IMR-90 (cell line): Measurements from ENCODE around the gene KCNIP1. TPM values are rescaled to one million over a fixed set of nuclear protein-coding genes. Genes with fewer than 3 reads are reported as not detected.

ENCODE experiments used
- ATAC-seq: fragments of 200-7000 bp; cut with Tn5 transposase; 2 replicates; pipeline ENCODE4 v1.9.1; 2020; ENCODE audit warnings: low read depth, mild to moderate bottlenecking, moderate library complexity
- BruUV-seq: library from RNA; stranded (reverse); fragments of 400-500 nt; replicated peaks from 2 replicates; lab custom pipeline; 2021; lab: Mats Ljungman, UMichigan
- CTCF ChIA-PET: fragments of 300-600 bp; formaldehyde crosslinking; extraction: SDS; loops from one replicate; lab custom pipeline; 2021; ENCODE audit warnings: antibody characterized with exemption; lab: Yijun Ruan, JAX
- POLR2A ChIA-PET: fragments of 300-600 bp; sonication (Branson Sonifier 250); formaldehyde crosslinking; loops from one replicate; lab custom pipeline; 2022; ENCODE audit warnings: antibody characterized with exemption; ENCODE audit not compliant: unreplicated experiment; lab: Charles Lee
- DNase-seq: peaks from one replicate; pipeline ENCODE4 v3.0.0; 2013
- H2AFZ ChIP-seq: replicated peaks from 2 replicates; pipeline ENCODE3; 2013; ENCODE audit warnings: low read length, mild to moderate bottlenecking; ENCODE audit not compliant: poor library complexity
- H2AK5ac ChIP-seq: 2 replicates; pipeline ENCODE4 v1.6.1; 2013; ENCODE audit warnings: low read depth, low read length, inconsistent platforms
- H2AK9ac ChIP-seq: replicated peaks from 2 replicates; pipeline ENCODE3; 2013; ENCODE audit warnings: mild to moderate bottlenecking, low read depth, low read length, moderate library complexity; ENCODE audit not compliant: poor library complexity
- H2BK120ac ChIP-seq: 2 replicates; pipeline ENCODE4 v1.6.1; 2013; ENCODE audit warnings: low read depth, low read length, inconsistent platforms
- H2BK15ac ChIP-seq: 3 replicates; pipeline ENCODE4 v1.6.1; 2013; ENCODE audit warnings: low read depth, low read length, inconsistent platforms
- H2BK20ac ChIP-seq: 2 replicates; pipeline ENCODE4 v1.6.1; 2013; ENCODE audit warnings: low read depth, mild to moderate bottlenecking, inconsistent platforms, low read length, moderate library complexity
- H2BK5ac ChIP-seq: 2 replicates; pipeline ENCODE4 v1.6.1; 2013; ENCODE audit warnings: mild to moderate bottlenecking, low read depth, low read length, inconsistent platforms; ENCODE audit not compliant: poor library complexity, severe bottlenecking
- H3K14ac ChIP-seq: replicated peaks from 2 replicates; pipeline ENCODE4 v1.6.1; 2013; ENCODE audit warnings: low read depth, low read length, inconsistent platforms
- H3K18ac ChIP-seq: 2 replicates; pipeline ENCODE4 v1.6.1; 2013; ENCODE audit warnings: low read depth, low read length, control low read depth
- H3K23ac ChIP-seq: 2 replicates; pipeline ENCODE4 v1.6.1; 2013; ENCODE audit warnings: low read depth, low read length, inconsistent platforms
- H3K27ac ChIP-seq: 2 replicates; pipeline ENCODE4 v1.5.1; 2013; ENCODE audit warnings: mild to moderate bottlenecking, control low read depth, low read length; ENCODE audit not compliant: insufficient read depth
- H3K27me3 ChIP-seq: 2 replicates; pipeline ENCODE4 v1.6.1; 2013; ENCODE audit warnings: low read length; ENCODE audit not compliant: control insufficient read depth, insufficient read depth
- H3K36me3 ChIP-seq: 2 replicates; pipeline ENCODE4 v1.6.1; 2013; ENCODE audit warnings: low read length, mixed read lengths; ENCODE audit not compliant: control insufficient read depth, insufficient read depth
- H3K4ac ChIP-seq: 2 replicates; pipeline ENCODE4 v1.6.1; 2013; ENCODE audit warnings: low read depth, low read length, inconsistent platforms
- H3K4me1 ChIP-seq: 2 replicates; pipeline ENCODE4 v1.6.1; 2013; ENCODE audit warnings: low read length, mixed read lengths; ENCODE audit not compliant: control insufficient read depth, insufficient read depth
- H3K4me2 ChIP-seq: 2 replicates; pipeline ENCODE4 v1.6.1; 2013; ENCODE audit warnings: low read depth, mild to moderate bottlenecking, control low read depth, low read length, moderate library complexity
- H3K4me3 ChIP-seq: 2 replicates; pipeline ENCODE4 v1.5.1; 2013; ENCODE audit warnings: low read depth, mild to moderate bottlenecking, control low read depth, low read length, moderate library complexity; ENCODE audit not compliant: insufficient read depth
- H3K56ac ChIP-seq: 2 replicates; pipeline ENCODE4 v1.6.1; 2013; ENCODE audit warnings: low read length, inconsistent platforms; ENCODE audit not compliant: insufficient read depth; ENCODE audit errors: extremely low read depth
- H3K79me1 ChIP-seq, 2 experiments: 2 replicates each; pipeline ENCODE4 v1.6.1; 2013; ENCODE audit warnings: low read length in 2 of 2, inconsistent platforms in 1 of 2, low read depth in 1 of 2
- H3K9ac ChIP-seq: 2 replicates; pipeline ENCODE4 v1.6.1; 2013; ENCODE audit warnings: low read depth, low read length, control low read depth
- H3K9me1 ChIP-seq: 2 replicates; pipeline ENCODE4 v1.6.1; 2013; ENCODE audit warnings: low read length, inconsistent platforms; ENCODE audit not compliant: insufficient read depth
- H3K9me3 ChIP-seq: 2 replicates; pipeline ENCODE4 v1.6.1; 2013; ENCODE audit warnings: low read length; ENCODE audit not compliant: control insufficient read depth, insufficient read depth
- H4K20me1 ChIP-seq: 2 replicates; pipeline ENCODE4 v1.6.1; 2013; ENCODE audit warnings: low read length, inconsistent platforms; ENCODE audit not compliant: insufficient read depth
- H4K5ac ChIP-seq: 2 replicates; pipeline ENCODE4 v1.6.1; 2013; ENCODE audit warnings: mild to moderate bottlenecking, low read depth, low read length, control low read depth
- H4K8ac ChIP-seq, 2 experiments: 2 replicates each; pipeline ENCODE4 v1.6.1; 2013; ENCODE audit warnings: low read depth in 2 of 2, low read length in 2 of 2, control low read depth in 1 of 2, inconsistent platforms in 1 of 2
- H4K91ac ChIP-seq: 2 replicates; pipeline ENCODE4 v1.6.1; 2013; ENCODE audit warnings: low read depth, low read length, inconsistent platforms; ENCODE audit not compliant: insufficient read depth
- BHLHE40 ChIP-seq: fragments of 150-350 bp; IDR thresholded peaks from 2 replicates; pipeline ENCODE4 v1.6.1; 2016; ENCODE audit warnings: mild to moderate bottlenecking, low read depth, low read length
- CEBPB ChIP-seq: IDR thresholded peaks from 2 replicates; pipeline ENCODE4 v1.6.1; 2012; ENCODE audit warnings: low read depth, low read length, improper control_type of control experiment
- CHD1 ChIP-seq: IDR thresholded peaks from 2 replicates; pipeline ENCODE4 v1.6.1; 2012; ENCODE audit warnings: low read depth, low read length, improper control_type of control experiment
- CTCF ChIP-seq: conservative IDR thresholded peaks from 2 replicates; pipeline ENCODE4 v1.5.1; 2012; ENCODE audit warnings: mild to moderate bottlenecking, low read depth, low read length, improper control_type of control experiment
- ELK1 ChIP-seq: fragments of 150-350 bp; IDR thresholded peaks from 2 replicates; pipeline ENCODE4 v1.6.1; 2016; ENCODE audit warnings: low read depth, mild to moderate bottlenecking, low read length, moderate library complexity, borderline replicate concordance
- FOS ChIP-seq: fragments of 150-350 bp; IDR thresholded peaks from 2 replicates; pipeline ENCODE4 v1.6.1; 2016; ENCODE audit warnings: low read depth, low read length
- MAFK ChIP-seq: IDR thresholded peaks from 2 replicates; pipeline ENCODE4 v1.6.1; 2012; ENCODE audit warnings: low read depth, low read length, improper control_type of control experiment
- MAZ ChIP-seq: IDR thresholded peaks from 2 replicates; pipeline ENCODE4 v1.6.1; 2012; ENCODE audit warnings: low read depth, mild to moderate bottlenecking, low read length, improper control_type of control experiment, moderate library complexity, borderline replicate concordance
- MXI1 ChIP-seq: IDR thresholded peaks from 2 replicates; pipeline ENCODE4 v1.6.1; 2012; ENCODE audit warnings: low read depth, mild to moderate bottlenecking, low read length, moderate library complexity, borderline replicate concordance
- NFE2L2 ChIP-seq: fragments of 150-350 bp; IDR thresholded peaks from 2 replicates; pipeline ENCODE4 v1.6.1; 2016; ENCODE audit warnings: low read depth, mild to moderate bottlenecking, low read length
- POLR2A ChIP-seq: IDR thresholded peaks from 2 replicates; pipeline ENCODE4 v1.6.1; 2012; ENCODE audit warnings: mild to moderate bottlenecking, low read depth, low read length
- RAD21 ChIP-seq: IDR thresholded peaks from 2 replicates; pipeline ENCODE4 v1.6.1; 2012; ENCODE audit warnings: low read length, improper control_type of control experiment
- RCOR1 ChIP-seq: IDR thresholded peaks from 2 replicates; pipeline ENCODE4 v1.6.1; 2012; ENCODE audit warnings: mild to moderate bottlenecking, low read length, improper control_type of control experiment; ENCODE audit not compliant: insufficient replicate concordance
- RFX5 ChIP-seq: IDR thresholded peaks from 2 replicates; pipeline ENCODE4 v1.8.0; 2012; ENCODE audit warnings: low read depth, mild to moderate bottlenecking, low read length, moderate library complexity
- SMC3 ChIP-seq: fragments of 150-350 bp; IDR thresholded peaks from 2 replicates; pipeline ENCODE4 v1.6.1; 2016; ENCODE audit warnings: low read depth, mild to moderate bottlenecking, antibody characterized with exemption, low read length, moderate library complexity
- WGBS, 2 experiments: methylation state at CpG; one replicate each; pipeline versions ENCODE4 v1.1.5 to v1.1.7; 2013; ENCODE audit warnings: missing lambda C conversion rate in 2 of 2; ENCODE audit not compliant: insufficient read length in 1 of 2; ENCODE audit errors: extremely low coverage in 2 of 2; 5-methylcytosine and 5-hydroxymethylcytosine counted together
- dilution Hi-C: fragments of 300-500 bp; cut with HindIII; formaldehyde crosslinking; loops from one replicate; pipeline ENCODE4 v1.14.3; 2018; ENCODE audit warnings: low sequenced_read_pairs; ENCODE audit not compliant: unreplicated experiment
- in situ Hi-C: fragments of 300-500 bp; cut with MboI; formaldehyde crosslinking; loops from 3 replicates; pipeline ENCODE4 v1.14.3; 2019; ENCODE audit warnings: low sequenced_read_pairs, inconsistent platforms, mixed read lengths
- intact Hi-C: fragments of 100-400 bp; cut with micrococcal nuclease; formaldehyde crosslinking; loops from 2 replicates; pipeline ENCODE4 v1.10.0; 2022
- polyA plus RNA-seq, 3 experiments: library from polyadenylated mRNA; depleted of rRNA; stranded (reverse); fragments of >200 nt; gene quantifications; 2 replicates each; pipeline ENCODE4 v1.2.3, GENCODE V29; 2012; ENCODE audit warnings: low replicate concordance in 1 of 3
- total RNA-seq: library from RNA; depleted of rRNA; stranded (reverse); fragments of >200 nt; gene quantifications from 2 replicates; pipeline ENCODE4 v1.2.3, GENCODE V29; 2012
- TF ChIP-seq, protein P1 (sequence below): fragments of 150-350 bp; IDR thresholded peaks from 2 replicates; pipeline ENCODE4 v1.6.1; 2017; ENCODE audit warnings: mild to moderate bottlenecking, antibody characterized with exemption, low read length, low read depth

KCNIP1 gene
- total and polyA plus RNA-seq, 2 of the 4 experiments (the other 2 are of a cell fraction) = not detected

- Histone ChIP-seq H3K23ac (no peak overlapping the region), H4K8ac (no peak overlapping the region), H2AFZ (no peak overlapping the region), H3K9me1 (no peaks in the 10 kb centered on the region), H4K91ac (no peak overlapping the region), H2AK9ac (no peak overlapping the region), H3K27me3 (no peaks in the 10 kb centered on the region; the same call in 1 of the 2 replicates), H3K4me2 (no peak overlapping the region), H3K56ac (no peak overlapping the region), H3K36me3 (no peaks in the 10 kb centered on the region), H3K9me3 (no peaks in the 10 kb centered on the region), H2BK120ac (no peak overlapping the region), H2BK5ac (no peak overlapping the region), H3K27ac (no peak overlapping the region), H3K79me1 (no peaks in the 10 kb centered on the region), H3K4me1 (no peaks in the 10 kb centered on the region), H2AK5ac (no peak overlapping the region), H3K4ac (no peak overlapping the region), H4K20me1 (no peaks in the 10 kb centered on the region), H3K4me3 (no peak overlapping the region), H2BK20ac (no peak overlapping the region), H3K18ac (no peak overlapping the region), H3K14ac (no peak overlapping the region), H2BK15ac (no peak overlapping the region), H3K9ac (no peak overlapping the region), H4K5ac (no peak overlapping the region)
- no peak for TF ChIP-seq BHLHE40
- no peak for TF ChIP-seq POLR2A
- TF ChIP-seq CEBPB = no peak
- no peak for TF ChIP-seq RFX5
- no peak for TF ChIP-seq FOS
- no peak for TF ChIP-seq MAZ
- TF ChIP-seq ELK1 = no peak
- TF ChIP-seq RAD21 = no peak
- no peak for TF ChIP-seq NFE2L2
- TF ChIP-seq MAFK = no peak
- TF ChIP-seq, protein P1, sequence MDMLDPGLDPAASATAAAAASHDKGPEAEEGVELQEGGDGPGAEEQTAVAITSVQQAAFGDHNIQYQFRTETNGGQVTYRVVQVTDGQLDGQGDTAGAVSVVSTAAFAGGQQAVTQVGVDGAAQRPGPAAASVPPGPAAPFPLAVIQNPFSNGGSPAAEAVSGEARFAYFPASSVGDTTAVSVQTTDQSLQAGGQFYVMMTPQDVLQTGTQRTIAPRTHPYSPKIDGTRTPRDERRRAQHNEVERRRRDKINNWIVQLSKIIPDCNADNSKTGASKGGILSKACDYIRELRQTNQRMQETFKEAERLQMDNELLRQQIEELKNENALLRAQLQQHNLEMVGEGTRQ = no peak
- TF ChIP-seq CTCF = no peak
- TF ChIP-seq MXI1 = no peak
- TF ChIP-seq CHD1 = no peak
- no peak for TF ChIP-seq SMC3
- no peak for TF ChIP-seq RCOR1
- 31% methylated on average over 3 of the region's 5 CpGs; no CpG with 5 or more reads in 1 of the 2 experiments for WGBS, 2 experiments
- CTCF ChIA-PET = no interaction called here
- intact Hi-C loops (no loop called here), dilution Hi-C loops (no loop called here), in situ Hi-C loops (no loop called here)
- BruUV-seq = no TSS peak
- POLR2A ChIA-PET = no interaction called here
- ATAC-seq = no peak
- no peak for DNase-seq
Measured at GRCh38 chr5:170662966-170663365, 159.1 kb downstream of the KCNIP1 start.
